ENCODE measurements around the gene RTTN.

- TF ChIP-seq EZH2phosphoT487 (IDR thresholded peaks at IDR 0.05; ENCODE audit: borderline replicate concordance): no peak
- TF ChIP-seq, protein P1, sequence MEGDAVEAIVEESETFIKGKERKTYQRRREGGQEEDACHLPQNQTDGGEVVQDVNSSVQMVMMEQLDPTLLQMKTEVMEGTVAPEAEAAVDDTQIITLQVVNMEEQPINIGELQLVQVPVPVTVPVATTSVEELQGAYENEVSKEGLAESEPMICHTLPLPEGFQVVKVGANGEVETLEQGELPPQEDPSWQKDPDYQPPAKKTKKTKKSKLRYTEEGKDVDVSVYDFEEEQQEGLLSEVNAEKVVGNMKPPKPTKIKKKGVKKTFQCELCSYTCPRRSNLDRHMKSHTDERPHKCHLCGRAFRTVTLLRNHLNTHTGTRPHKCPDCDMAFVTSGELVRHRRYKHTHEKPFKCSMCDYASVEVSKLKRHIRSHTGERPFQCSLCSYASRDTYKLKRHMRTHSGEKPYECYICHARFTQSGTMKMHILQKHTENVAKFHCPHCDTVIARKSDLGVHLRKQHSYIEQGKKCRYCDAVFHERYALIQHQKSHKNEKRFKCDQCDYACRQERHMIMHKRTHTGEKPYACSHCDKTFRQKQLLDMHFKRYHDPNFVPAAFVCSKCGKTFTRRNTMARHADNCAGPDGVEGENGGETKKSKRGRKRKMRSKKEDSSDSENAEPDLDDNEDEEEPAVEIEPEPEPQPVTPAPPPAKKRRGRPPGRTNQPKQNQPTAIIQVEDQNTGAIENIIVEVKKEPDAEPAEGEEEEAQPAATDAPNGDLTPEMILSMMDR (conservative IDR thresholded peaks at IDR 0.05; ENCODE audit: low read length): no peak
Measured at GRCh38 chr18:69969491-69969890, 236.0 kb downstream of the RTTN start.
